OCI-LY1 (cell line): ENCODE data around the gene MYH7B.

ENCODE experiments used
- EZH2 ChIP-seq: fragments of 200-600 bp; sonication (generic), shearing (Covaris generic); IDR thresholded peaks from 2 replicates; pipeline ENCODE4 v1.8.0; 2017; ENCODE audit warnings: borderline replicate concordance, mixed run types, mild to moderate bottlenecking, antibody characterized with exemption, low read length, moderate library complexity, mixed read lengths
- TF ChIP-seq, protein P1 (sequence below): fragments of 200-600 bp; sonication (generic), shearing (Covaris generic); IDR thresholded peaks from 2 replicates; pipeline ENCODE4 v1.5.1; 2017; ENCODE audit warnings: mild to moderate bottlenecking, antibody characterized with exemption, low read length, moderate library complexity, mixed read lengths

- TF ChIP-seq, protein P1, sequence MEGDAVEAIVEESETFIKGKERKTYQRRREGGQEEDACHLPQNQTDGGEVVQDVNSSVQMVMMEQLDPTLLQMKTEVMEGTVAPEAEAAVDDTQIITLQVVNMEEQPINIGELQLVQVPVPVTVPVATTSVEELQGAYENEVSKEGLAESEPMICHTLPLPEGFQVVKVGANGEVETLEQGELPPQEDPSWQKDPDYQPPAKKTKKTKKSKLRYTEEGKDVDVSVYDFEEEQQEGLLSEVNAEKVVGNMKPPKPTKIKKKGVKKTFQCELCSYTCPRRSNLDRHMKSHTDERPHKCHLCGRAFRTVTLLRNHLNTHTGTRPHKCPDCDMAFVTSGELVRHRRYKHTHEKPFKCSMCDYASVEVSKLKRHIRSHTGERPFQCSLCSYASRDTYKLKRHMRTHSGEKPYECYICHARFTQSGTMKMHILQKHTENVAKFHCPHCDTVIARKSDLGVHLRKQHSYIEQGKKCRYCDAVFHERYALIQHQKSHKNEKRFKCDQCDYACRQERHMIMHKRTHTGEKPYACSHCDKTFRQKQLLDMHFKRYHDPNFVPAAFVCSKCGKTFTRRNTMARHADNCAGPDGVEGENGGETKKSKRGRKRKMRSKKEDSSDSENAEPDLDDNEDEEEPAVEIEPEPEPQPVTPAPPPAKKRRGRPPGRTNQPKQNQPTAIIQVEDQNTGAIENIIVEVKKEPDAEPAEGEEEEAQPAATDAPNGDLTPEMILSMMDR = no peak
- TF ChIP-seq EZH2 = no peak
Observed at GRCh38 chr20:34990661-34991214, 35.1 kb downstream of the MYH7B start.
